NOMO-1 treated with DMSO at 0.1 percent for 48 hours (cell line): ENCODE results near the gene FBXO40.

Experiments used
- DNase-seq: peaks from one replicate; lab custom pipeline; 2025; ENCODE audit not compliant: unreplicated experiment; lab: John Stamatoyannopoulos, UW

Gene FBXO40

GRCh38 chr3:121660356-121661171 is 67.4 kb downstream of the FBXO40 start, which contains the start of gene HCLS1:
Gene HCLS1 (minus strand): TSS chr3:121660903. CDS start chr3:121658347, 2,556 bp downstream.
- peak; percentile 95 for DNase-seq

- no peak for DNase-seq
Observed at GRCh38 chr3:121661376-121661775, 68.2 kb downstream of the FBXO40 start.

- DNase-seq = no peak
Observed at GRCh38 chr3:121662742-121663141, 69.6 kb downstream of the FBXO40 start.

GRCh38 chr3:121663171-121663847 is 70.1 kb downstream of the FBXO40 start:
- DNase-seq = no peak

GRCh38 chr3:121665488-121665887 is 72.3 kb downstream of the FBXO40 start:
- DNase-seq = no peak

- peak; percentile 36 for DNase-seq
Observed at GRCh38 chr3:121667333-121667732, 74.2 kb downstream of the FBXO40 start.

- no peak for DNase-seq
Observed at GRCh38 chr3:121670676-121671075, 77.5 kb downstream of the FBXO40 start.

- no peak for DNase-seq
Observed at GRCh38 chr3:121677141-121677540, 84.0 kb downstream of the FBXO40 start.
